Measurements from ENCODE around the gene FCHSD2.
"Not testable (repeated sequence)": the region's sequence is repeated elsewhere in the genome, so short reads cannot be mapped to it uniquely, and the experiment has no call there.

FCHSD2 gene

DNA sequence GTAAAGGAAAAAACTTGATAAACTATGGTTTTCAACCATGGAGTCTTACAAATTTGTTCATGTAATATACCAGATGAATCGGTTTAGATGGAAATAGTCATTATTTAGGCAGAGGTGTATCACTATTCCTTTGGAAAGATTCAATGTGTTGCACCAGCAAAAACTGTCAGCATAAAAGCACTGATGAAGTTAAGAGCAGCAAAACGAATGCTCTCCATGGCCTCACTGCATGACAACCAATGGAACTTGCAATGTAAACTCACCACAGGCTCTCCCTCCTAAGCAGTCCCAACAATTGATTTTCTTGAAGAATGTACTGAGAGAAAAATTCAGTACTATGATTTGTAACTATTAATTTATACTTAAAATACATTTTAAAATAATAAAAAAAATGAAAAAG, 139.9 kb downstream of the FCHSD2 start:
- no peak for DNase-seq

DNA sequence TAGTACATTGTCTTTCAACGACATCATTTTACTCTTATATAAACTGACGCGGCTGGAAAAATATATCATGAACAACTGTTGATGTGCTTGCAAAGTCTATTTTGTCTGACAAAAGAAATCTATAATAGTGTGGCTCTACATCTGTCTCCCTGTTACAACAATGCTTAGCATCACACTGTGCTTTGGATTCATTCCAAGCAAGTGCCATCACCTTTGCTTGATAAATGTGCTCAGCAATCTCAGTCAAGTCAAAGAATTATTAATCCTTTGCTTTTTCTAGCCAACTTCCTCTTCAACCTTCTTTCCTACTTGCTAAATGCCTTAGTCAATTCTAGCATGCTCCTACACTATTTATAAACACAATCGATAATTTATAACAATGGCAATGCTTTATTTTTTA, 140.5 kb downstream of the FCHSD2 start:
- DNase-seq, result no peak

DNA sequence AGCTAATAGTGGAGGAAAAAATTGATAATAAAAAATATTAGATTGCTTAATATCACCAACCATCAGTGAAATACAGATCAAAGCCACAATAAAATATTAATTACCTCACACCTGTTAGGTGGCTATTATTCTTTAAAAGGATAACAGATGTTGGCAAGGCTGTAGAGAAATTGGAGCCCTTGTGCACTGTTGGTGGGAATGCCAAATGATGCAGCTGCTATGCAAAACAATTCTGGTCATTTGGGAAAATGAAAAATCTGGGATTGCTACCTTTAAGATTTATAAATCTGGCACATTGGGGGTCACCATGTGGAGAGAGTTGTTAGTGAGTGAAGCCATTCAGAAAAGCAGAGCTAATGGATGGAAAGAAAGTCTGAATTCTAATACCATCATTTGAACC, 143.4 kb downstream of the FCHSD2 start:
- DNase-seq, result no peak

DNA sequence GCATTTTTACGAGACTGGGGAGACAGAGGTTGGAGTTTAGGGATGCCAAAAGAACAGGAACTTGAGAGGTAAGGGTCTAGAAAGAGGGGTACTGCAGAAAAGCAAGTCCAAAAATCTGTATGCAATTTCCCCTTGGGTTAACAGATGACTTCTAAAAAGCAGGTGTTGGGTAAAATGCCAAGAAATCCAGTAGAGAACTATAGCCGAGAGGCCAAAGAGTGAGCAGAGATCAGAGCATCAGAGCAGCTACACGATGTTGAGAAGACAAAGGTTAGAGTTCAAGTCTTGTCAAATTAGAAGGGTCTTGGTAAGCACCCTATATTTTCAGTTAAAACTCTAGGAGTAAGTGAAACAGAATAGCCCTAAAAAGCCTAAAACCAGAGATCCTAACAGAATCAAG, 145.2 kb downstream of the FCHSD2 start:
- DNase-seq, result no peak

DNA sequence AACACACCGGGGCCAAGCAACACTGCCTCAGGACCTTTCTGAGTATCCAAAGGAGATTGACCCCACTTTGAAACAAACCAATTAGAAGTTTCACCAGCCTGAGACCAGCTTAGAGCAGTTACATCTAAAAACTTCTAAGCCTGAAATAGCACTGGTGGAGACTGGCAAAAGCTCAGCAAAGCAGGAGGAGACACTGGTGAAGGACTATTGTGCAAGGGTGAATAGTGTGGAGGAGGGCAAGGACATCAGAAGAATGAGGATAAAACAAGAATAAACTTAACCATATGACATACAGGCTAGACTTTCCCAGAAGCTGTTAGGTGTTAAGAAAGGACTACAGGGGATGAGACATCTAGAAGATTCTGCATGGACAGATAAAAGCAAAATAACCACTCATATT, 152.4 kb downstream of the FCHSD2 start:
- no peak for DNase-seq

DNA sequence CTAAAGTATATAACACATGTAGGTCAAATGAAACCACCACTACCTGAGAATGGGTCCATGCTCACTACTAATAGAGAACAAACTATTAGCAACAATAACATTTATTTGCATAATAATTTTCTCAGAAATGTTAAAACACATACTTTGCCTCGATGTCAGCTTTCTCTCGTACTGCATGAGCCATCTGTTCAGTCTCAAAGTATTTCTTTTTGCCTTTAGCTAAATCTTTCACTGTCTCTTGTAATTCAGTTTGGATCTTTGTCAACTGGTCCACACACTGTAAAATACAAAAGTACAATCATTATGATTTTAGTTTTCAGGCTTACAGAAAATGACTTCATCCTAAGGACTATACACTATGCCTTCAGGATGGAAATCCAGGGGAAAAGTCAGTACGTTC, 153.3 kb downstream of the FCHSD2 start:
- DNase-seq, result no peak

DNA sequence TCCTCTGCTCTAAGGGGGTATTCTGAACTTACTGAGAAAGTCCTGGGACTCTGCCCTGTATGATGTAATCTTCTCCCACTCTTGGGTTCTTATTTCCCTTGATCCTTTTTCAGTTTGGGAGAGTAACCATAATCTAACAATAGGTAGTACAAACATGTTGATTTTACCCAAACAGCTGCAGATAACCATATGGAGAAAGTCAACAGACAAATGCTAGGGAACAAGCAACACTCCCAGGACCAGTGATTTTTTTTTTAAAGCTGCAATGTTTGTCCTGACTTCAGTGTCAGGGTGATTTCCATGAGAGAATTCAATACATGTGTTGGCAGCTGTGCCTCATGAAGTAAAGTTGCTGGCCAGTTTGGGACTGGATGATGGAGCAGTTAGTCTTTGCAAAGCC, 156.5 kb downstream of the FCHSD2 start:
- DNase-seq, result no peak

DNA sequence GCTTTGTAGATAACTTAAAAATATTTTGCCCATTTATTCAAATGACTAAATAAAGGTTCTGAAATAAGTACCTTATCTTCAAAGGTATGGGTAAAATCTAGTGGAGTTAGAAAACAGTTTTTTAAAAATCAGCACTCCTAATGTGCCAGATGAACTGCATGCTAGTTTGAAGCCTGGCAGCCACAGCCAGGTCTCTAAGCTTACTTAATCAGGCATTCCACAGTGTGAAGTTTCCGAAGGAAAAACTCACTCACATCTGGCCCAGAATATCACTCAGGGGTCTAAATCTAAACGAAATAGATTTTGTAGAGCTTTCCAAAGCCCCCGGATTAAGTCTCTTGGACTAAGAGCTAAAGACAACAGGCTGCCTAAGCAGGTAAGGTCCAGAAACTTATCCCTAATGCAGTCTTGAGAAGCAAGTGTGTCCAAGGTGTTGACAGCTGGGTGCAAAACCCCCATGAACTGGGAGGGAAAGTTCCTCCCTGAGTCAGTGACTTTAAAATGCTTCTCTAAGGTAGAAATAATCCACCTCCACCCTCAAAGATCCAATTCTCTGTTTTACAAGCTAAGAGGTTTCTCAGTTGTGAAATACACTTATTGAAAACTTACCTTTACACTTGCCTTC, 157.6 kb downstream of the FCHSD2 start:
- DNase-seq, result no peak

DNA sequence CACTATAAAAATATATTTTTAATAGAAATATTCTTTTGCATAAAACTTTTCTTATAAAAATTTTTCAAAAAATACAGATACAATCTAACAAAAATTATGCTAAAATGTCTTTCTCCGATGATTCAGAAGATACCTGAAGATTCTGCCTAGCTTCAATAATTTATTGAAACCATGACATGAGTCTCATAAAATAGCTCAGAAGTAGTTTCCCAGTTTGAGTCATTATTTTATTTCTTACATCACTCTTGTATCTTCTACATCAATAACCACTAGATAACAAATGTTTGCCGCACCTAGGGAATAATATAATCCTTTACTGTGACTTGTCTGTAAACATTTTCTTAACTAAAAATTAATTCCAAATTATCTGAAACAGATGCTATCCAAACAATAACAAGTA, 158.6 kb downstream of the FCHSD2 start:
- no peak for DNase-seq

DNA sequence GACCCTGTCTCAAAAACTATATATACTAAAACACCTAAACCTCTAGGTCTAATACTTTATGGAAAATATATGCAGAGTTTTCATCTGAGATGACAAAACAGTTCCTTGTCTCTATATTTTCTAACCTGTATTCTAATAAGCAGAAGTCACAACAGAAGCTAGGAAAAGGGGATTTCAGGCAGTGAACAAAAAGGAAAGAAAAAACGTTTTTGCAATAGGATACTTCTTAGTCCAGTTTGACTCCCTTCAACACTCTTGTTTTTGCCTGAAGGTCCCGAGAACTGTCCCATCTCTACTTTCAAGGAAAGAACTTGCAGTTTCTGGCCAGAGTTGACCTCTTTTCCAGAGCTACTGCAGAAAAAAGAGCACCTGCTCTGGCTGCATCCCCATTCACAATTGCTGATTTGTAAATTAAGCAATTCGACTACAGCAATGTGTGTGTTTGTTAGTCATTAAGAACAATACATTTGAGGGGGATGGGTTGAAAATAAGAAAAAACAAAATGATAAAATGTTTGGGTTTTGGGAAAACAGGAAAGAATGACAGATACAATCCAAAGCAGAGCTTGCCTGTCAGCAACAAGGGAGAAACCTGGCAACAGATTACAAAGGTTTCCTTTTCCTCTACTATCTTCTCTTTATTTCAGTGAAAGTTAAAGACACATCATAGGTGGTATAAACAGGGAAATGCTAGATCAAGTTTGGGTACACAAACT, 160.0 kb downstream of the FCHSD2 start:
- DNase-seq, result no peak

DNA sequence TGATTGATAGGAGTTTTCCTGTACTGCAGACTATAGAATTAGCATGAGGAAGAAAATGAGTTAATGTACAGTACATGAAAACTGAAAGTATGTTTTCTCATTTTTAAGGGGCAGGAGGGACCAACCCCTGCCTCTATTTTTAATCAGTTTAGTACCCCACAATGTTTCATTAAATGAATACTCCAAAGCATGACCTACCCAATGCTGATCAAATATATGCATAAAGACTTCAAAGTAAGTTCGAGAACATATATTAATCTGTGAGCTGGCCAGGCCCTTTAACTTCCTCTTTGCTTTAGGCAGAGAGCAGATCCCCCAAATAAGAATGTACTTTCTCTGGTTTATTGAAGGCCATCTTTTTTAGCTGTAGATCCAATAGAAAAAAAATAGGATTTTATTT, 161.0 kb downstream of the FCHSD2 start:
- no peak for DNase-seq

DNA sequence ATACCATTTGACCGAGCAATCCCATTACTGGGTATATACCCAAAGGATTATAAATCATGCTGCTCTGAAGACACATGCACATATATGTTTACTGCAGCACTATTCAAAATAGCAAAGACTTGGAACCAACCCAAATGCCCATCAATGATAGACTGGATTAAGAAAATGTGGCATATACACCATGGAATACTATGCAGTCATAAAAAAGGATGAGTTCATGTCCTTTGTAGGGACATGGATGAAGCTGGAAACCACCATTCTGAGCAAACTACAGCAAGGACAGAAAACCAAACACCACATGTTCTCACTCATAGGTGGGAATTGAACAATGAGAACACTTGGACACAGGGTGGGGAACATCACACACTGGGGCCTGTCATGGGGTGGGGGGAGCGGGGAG, 164.3 kb downstream of the FCHSD2 start:
- not testable (repeated sequence) for DNase-seq

DNA sequence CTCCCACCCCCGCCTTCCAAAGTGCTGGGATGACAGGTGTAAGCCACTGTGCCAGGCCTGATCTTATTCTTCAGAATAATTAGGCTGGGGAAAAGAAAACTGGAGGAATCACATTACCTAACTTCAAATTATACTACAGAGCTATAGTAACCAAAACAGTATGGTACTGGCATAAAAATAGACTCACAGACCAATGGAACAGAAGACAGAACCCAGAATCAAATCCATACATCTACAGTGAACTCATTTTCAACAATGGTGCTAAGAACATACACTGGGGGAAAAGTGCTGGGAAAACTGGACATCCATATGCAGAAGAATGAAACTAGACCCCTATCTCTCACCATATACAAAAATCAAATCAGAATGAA, 165.6 kb downstream of the FCHSD2 start:
- DNase-seq, result not testable (repeated sequence)

DNA sequence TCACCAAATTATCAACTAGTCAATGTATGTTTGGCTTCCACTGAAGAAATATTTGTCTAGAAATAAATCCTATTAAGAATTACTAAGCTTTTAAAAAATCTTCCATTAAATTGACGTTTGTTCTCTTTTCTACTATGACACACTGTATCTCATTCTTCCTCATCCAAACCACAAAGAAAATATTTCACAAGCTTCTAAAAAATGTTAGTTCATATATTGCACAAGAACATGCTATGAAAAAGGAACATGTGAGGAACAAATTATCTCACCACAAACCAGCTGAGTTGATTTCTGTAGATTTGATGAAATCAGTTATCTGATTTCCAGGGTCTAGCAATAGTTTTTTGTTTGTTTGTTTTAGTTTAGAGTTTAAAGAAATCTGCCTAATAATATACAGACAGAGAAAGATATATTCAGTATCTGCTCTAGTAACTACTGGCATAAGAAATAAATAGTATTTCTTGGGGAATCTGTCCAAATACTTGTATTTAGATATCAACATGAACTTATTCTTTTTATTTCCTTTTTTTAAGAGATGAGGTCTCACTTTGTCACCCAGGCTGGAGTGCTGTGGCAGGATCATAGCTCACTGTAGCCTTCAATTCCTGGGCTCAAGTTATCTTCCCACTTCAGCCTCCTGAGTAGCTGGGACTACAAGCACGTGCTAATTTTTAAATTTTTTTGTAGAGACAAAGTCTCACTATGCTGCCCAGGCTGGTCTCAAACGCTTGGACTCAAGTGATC, 166.2 kb downstream of the FCHSD2 start:
- DNase-seq, result no peak

DNA sequence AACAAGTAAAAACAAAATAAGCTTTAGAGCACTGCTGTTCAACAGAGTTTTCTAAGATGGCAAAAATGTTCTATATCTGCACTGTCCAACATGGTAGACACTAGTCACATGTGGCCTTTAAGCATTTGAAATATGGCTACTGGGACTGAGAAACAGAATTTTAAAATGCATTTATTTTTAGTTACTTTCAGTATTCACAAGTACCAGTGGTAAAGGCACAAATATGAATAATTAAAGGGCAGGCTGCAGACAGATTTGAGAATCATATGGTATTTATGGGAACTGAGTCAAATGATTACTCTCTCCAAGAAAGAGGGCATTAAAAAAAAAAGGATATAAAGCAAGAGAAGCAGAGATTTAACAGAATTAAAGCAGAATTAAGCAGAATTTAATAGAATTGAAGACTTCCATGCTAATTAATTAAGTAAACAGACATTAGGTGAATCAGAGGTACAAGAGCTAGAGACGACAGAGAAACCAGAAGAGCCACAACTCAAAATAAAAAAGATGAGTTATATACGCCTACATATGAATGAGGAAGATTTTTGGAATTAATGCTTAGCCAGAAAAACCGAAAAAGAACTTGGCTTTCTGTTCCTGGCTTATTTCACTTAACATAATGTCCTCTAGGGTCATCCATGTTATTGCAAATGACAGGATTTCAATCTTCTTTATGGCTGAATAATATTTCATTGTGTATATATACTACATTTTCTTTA, 167.5 kb downstream of the FCHSD2 start:
- DNase-seq, result no peak

DNA sequence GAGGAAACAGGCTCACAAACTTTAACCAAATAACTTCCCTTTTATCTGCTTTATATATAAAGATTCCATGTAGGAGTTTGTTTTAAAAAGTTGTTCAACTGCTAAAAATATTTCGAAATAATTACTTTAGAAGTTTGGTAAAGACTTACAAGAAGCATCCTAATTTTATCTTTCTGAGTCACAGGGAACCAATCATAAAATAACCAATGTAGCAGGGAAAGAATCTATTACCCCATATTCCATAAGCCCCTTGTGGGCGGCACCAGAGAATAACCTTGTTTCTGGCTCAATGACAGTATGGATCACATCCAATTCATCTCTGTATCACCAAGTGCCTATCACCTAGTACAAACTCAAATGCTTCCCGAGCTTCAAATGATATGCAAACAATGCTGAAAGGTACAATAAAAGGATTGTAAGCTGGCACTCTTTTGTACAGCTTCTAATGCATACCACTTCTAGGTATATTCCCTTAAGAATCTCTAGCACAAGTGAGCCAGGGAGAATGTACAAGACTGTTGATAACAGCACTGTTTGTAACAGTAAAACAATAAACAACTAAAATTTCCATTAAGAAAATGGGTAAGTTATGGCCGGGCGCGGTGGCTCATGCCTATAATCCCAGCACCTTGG, 169.5 kb downstream of the FCHSD2 start:
- DNase-seq, result no peak

DNA sequence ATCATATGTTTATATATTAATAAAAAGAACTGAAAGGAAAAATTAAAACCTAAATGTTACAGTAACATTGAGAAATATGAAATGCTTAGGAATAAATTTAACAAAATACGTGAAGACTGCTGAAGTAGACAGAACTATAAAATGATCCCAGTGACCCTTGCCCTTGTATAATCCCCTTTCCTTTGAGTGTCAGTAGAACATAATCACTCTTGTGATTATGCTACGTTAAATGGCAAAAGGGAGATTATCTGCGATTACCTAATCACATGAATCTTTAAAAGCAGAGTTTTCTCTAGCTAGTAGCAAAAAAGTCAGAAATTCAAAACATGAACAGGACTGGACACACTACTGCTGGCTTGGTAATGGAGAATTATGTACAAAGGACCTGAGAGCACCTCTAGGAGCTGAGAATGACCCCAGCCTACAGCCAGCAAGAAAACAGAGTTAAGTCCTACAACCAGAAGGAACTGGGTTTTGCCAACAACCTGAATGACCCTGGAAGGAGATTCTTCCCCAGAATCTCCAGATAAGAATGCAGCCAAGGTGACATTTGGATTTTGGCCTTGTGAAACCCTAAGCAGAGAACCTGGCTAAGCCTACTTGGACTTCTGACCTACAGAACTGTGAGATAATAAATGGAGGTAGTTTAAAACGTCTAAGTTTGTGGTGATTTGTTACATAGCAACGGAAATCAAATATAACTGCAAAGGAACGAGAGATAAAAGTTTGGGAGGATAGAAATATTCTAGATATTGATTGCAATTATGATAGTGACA, 170.7 kb downstream of the FCHSD2 start:
- no peak for DNase-seq

DNA sequence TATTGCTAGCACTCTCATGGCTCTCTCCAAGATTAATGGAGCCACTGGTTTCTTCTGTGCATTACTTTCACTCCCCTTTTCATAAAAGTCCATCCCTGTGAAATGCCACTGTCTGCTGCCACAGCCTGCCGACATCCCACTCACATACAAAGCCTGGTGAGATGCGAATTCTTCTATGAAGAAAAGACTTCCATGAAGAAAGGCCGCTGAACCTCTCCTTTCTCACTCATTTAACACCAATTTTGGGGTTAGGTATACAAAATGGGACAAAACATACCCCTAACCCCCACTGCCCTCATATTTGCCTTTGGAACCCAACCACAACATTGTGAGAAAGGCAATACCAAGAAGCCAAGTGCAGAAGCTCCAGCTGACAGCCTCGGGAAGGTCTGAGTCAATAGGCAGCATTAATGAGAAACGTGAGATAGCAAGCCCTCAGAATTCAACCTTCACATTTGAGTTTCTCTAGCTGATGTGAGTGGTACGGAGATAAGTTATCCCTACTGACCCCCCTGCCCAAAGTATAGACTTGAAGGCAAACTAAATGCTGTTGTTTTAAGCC, 171.5 kb downstream of the FCHSD2 start:
- DNase-seq, result no peak

DNA sequence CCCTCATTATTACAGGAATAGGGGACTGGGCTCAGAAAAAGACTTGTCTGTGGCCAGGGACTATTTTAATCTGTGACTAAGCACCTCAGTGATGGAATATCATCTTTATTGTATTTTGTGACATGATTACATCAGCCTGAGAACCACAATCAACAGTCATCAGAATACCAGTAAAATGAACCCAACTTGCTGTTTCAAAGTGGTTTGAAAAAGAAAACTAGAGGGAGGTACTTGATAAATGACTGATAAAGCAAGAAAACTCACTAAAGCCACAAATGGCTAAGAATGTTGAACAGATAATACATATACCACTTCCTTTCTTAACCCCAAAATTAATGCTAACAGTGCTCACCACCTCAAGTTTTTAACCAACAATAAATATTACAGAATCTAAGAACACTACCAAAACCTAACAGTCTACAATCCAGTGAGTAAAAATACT, 172.2 kb downstream of the FCHSD2 start:
- peak; percentile 18 for DNase-seq

DNA sequence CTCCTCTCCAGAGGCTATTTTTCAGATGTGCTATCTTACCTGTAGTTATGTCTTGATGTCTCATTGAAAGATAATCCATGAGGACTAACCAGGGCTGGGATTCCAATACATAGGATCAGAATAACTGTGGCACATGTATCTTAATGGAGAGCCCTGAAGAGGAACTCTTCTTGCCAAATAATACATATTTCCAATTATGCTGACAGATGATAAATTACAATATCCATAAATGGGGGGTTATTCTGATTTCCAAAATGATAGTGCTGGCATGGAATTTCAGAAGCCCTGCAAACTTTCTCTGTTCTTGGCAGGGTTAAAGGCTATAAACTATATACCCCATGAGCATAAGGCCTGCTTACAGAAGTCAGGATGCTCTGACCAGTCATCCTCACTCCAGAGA, 173.7 kb downstream of the FCHSD2 start:
- DNase-seq, result no peak

DNA sequence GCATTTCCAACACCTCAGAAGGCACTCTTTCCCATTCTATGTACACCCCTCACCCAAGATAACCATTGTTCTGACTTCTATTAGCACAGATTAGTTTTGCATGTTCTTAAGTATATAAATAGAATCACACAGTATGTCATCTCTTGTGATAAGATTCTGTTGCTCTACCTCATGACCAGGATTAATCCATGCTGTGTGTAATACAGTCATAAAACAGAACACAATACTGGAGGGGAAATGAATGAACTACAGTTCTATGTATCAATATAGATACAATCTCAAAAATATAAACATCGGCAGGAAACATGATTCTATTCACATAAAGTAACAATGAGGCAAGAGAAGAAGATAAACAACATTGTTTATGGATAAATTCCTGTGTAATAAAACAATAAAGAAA, 176.4 kb downstream of the FCHSD2 start:
- DNase-seq, result no peak

DNA sequence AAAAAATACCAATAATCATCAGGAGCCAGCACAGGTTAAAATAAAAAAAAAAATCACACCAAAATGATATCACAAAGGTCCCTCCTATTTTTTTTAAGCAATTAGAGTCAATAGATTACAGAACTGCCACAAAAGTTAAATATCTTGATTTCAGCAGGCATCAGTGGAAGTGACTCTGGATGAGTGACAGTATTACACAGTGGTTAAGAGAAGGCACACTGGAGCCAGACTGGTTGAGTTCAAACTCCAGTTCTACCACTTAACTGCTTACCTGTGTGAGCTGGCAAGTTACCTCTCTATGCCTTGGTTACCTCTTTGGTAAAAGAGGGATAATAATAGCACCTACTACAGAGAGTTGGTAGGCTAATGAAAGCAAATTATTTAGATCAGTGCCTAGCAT, 179.4 kb downstream of the FCHSD2 start:
- no peak for DNase-seq

All from central memory CD4-positive, alpha-beta T cell (primary cell).